Measurements from ENCODE around the gene TYK2.

The TYK2 gene

DNA sequence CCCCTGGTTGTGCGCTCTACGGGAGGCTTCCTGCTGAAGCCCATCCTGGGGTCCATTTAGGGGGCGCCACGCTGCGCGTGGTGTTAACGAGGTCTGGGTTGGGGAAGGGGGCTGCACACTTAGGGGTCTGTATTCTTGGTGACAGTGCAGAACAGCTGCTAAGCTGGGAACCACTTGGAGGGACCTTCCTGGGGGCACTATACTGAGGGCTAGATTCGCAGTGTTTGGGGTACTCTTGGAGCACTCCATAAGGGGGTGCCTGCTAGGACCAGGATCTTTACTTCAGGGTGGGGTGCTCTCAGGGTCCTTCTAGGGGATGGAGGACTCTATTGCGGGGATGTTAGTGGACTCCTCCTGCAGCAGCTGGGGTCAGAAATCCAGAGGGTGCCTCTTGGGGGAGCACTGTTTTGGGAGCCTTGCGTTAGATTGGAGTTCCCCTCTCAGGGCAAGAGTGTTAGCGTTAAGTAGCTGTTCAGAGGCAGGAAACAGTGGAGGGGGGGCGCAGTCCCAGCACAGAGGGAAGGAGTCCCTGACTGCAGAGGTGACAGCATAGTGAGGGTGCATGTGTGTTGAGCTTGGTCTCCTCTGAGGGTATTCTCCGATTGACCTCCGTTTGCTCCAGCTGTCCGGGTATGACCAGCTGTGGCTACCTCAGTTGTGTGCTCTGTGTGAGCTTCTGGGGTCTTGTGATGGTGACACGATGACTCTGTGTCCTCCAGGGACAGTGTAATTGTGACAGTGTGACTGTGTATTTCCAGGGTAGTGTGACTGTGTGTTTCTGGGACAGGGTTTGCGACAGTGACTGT, 41.1 kb upstream of the TYK2 start:
- DNase-seq (ENCODE audit: low read depth): no peak
- H3K4me3 ChIP-seq (ENCODE audit: low read length): no peak overlapping the region
- TF ChIP-seq, protein P1, sequence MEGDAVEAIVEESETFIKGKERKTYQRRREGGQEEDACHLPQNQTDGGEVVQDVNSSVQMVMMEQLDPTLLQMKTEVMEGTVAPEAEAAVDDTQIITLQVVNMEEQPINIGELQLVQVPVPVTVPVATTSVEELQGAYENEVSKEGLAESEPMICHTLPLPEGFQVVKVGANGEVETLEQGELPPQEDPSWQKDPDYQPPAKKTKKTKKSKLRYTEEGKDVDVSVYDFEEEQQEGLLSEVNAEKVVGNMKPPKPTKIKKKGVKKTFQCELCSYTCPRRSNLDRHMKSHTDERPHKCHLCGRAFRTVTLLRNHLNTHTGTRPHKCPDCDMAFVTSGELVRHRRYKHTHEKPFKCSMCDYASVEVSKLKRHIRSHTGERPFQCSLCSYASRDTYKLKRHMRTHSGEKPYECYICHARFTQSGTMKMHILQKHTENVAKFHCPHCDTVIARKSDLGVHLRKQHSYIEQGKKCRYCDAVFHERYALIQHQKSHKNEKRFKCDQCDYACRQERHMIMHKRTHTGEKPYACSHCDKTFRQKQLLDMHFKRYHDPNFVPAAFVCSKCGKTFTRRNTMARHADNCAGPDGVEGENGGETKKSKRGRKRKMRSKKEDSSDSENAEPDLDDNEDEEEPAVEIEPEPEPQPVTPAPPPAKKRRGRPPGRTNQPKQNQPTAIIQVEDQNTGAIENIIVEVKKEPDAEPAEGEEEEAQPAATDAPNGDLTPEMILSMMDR (conservative IDR thresholded peaks at IDR 0.05; ENCODE audit: low read length): no peak

DNA sequence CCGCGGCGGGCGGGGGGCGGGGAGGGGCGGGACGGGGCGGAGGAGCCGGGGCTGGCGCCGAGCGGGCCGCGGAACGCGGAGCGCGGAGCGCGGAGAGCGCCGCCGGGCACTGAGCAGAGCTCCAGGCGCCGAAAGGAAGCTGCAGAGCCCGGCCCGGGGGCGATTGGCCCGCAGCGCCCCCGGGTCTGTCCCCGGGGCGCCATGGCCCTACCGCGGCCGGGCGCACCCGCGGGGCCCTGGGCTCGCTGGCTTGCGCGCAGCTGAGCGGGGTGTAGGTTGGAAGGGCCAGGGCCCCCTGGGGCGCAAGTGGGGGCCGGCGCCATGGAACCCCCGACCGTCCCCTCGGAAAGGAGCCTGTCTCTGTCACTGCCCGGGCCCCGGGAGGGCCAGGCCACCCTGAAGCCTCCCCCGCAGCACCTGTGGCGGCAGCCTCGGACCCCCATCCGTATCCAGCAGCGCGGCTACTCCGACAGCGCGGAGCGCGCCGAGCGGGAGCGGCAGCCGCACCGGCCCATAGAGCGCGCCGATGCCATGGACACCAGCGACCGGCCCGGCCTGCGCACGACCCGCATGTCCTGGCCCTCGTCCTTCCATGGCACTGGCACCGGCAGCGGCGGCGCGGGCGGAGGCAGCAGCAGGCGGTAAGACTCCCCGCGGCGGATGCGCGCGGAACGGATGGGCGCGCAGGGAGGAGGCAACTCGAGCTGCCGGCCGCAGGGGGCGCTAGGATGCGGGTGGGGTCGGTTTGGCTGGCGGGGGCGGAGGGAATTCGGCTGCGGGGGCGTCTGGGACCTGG, 40.3 kb upstream of the TYK2 start, which contains the start of gene PDE4A:
PDE4A (plus strand) TSS at position 95 of the 796 bp plus-strand sequence; CDS start at position 322, 227 bp downstream.
- no peak for DNase-seq (ENCODE audit: low read depth)
- H3K4me3 ChIP-seq (ENCODE audit: low read length): peak within 1 kb of the TSS; percentile 40
- TF ChIP-seq, protein P1 (conservative IDR thresholded peaks at IDR 0.05; ENCODE audit: low read length): peak; percentile 22; the same call in 1 of the 2 replicates

DNA sequence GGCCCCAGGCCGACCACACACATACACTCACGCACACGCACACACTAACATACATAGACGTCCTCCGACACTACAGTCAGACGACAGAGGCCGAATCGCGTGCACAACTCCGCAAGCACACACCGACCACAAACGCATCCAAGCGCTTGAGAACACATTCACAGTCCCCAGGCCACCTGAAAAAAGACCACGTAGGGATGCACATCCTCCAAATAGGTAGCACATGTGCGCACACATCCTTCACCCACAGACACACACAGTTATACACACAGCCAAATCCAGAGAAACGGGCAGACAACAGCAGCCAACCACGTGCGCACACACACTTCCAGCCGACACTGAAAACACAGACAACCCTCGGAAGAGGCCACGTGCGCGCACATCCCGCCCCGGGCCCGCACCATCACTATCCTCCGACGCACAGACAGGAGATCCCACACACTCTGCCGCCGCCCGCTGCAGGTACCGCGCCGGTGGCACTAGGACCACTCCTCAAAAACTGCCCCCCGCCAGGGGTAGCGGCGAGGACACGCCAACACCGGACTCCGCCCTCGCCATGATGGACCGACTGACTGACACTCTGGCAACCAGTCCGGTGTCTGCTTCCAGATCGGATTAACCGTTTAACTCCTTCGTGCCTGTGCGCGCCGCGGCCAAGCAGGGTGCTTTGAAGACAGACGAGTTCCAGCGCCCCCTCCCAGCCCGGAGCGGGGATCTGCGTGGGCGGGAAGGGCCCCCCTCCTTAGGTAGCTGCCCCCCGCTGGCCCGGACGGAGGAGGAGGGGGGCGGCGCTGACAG, 39.5 kb upstream of the TYK2 start:
- TF ChIP-seq, protein P1 (conservative IDR thresholded peaks at IDR 0.05; ENCODE audit: low read length): no peak
- H3K4me3 ChIP-seq (ENCODE audit: low read length): peak overlapping the region; percentile 40
- no peak for DNase-seq (ENCODE audit: low read depth)

DNA sequence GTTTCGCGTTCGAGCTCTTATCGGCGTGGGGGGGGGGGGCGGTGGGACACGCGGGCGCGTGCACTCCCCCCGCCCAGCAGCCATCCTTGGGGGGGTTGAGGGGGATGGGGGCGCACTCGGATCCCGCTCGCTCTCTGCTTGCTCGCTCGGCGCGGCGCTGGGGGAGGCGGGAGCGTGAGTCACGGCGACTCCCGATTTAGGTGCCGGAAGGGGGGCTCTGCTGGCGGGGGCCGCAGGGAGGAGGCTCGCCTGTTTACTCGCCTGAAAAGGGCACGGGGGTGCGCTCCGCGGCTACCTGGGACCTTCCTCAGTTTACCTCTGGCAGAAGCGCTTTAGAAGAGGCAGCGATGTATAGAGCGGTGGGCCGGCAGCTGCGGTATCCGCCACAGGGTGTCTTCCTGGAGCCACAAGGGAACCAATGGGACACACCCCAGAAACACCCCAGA, 38.9 kb upstream of the TYK2 start:
- DNase-seq (ENCODE audit: low read depth): no peak

DNA sequence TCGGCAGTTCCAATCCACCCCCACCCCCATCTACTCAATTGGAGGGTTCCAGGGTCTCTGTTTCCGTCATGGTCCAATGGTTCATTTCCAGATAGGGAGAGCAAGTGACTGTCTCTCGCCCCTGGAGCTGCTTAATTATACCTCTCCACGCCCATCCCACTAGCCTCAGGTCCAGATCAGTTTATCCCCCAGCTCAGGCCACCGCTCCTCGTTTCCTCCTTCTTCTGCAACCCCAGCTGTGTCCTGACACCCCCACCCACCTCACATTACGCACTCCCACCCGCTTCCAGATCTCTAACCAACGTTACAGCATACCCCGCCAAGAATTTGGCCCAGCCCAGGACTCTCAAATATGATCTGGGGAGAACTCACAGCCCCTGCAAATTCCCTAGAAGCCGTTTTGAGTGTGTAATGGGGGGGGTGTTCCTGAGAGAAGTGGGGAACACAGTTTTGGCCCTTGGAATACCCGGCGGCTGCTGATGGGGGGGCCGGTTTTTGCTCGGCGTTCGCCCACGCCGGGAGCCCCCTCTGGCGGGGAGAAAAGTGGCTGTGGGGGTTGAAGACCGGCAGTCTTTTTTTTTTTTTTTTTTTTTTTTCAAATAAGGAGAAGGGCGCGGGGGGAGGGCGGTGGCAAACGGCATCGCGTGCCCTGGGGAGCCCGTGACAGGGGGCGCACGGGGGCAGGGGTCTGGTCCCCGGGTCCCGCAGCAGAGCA, 38.3 kb upstream of the TYK2 start:
- DNase-seq (ENCODE audit: low read depth): no peak

More for the DNA sequence above, 38.9 kb upstream of the TYK2 start:
- TF ChIP-seq, protein P1 (conservative IDR thresholded peaks at IDR 0.05; ENCODE audit: low read length): no peak
- H3K4me3 ChIP-seq (ENCODE audit: low read length): peak overlapping the region; percentile 40

DNA sequence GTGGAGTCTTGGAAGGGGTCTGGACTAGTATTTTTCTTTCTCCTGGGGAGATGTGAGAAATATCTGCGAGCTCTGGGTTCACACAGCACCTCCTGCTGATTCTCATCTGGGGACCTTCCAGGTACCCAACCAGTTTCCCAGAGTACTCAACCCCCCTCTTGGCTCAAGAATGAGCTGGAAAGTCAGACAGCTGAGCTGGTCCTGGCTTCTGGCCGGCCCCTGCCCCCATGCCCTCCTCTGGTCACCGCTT, 37.8 kb upstream of the TYK2 start:
- DNase-seq (ENCODE audit: low read depth): no peak
- no peak overlapping the region for H3K4me3 ChIP-seq (ENCODE audit: low read length)
- TF ChIP-seq, protein P1 (conservative IDR thresholded peaks at IDR 0.05; ENCODE audit: low read length): no peak

More for the DNA sequence above, 38.3 kb upstream of the TYK2 start:
- TF ChIP-seq, protein P1 (conservative IDR thresholded peaks at IDR 0.05; ENCODE audit: low read length): no peak; the same call in 1 of the 2 replicates
- peak overlapping the region; percentile 40; the same call in 1 of the 2 replicates for H3K4me3 ChIP-seq (ENCODE audit: low read length)
